Measurements from ENCODE around the gene CCDC178. TPM values are rescaled to one million over a fixed set of nuclear protein-coding genes. Genes with fewer than 3 reads are reported as not detected.

The CCDC178 gene
- total and polyA plus RNA-seq, 2 donors (not counting 1 experiment from before 2014, with no cell fraction given) = 0.17 TPM; not detected in 1

DNA sequence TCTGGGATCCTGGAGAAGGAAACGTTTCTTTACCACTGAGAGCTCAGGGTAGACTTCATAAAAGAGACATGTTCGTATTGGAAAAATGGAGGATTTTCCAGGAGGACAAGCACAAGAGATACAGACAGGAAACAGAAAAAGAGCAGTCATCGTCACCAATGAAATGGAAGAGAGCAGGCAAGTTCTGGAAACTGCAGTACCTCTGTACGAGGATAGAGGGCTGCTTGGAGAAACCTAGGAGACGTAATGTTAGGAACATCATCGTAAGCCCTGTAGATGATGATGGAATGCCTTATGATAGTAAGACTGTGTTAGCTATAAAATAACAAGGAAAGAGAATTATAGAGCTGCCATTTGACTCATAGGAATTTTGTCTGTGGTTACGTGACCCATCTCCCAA, 546.6 kb downstream of the CCDC178 start:
- Histone ChIP-seq H3K36me3 (ENCODE audit: control insufficient read depth, insufficient read depth, low read length) (no peaks in the 10 kb centered on the region), H3K4me2 (ENCODE audit: extremely low read depth, insufficient read depth, low read length) (no peak overlapping the region), H3K9me3 (ENCODE audit: control insufficient read depth, insufficient read depth, low read depth, low read length) (no peaks in the 10 kb centered on the region), H3K79me2 (ENCODE audit: control insufficient read depth, insufficient read depth, low read length) (no peaks in the 10 kb centered on the region), H3K4me3 (replicated peaks in 1 of 4; ENCODE audit: control extremely low read depth in 1 of 4, insufficient read depth in 1 of 4, low read depth in 3 of 4, low read length in 4 of 4) (no peak overlapping the region), H2AFZ (ENCODE audit: low read length) (no peak overlapping the region), H3K4me1 (ENCODE audit: control insufficient read depth, extremely low read depth, insufficient read depth, low read length) (no peaks in the 10 kb centered on the region), H4K20me1 (ENCODE audit: control insufficient read depth, extremely low read depth, insufficient read depth, low read length) (no peaks in the 10 kb centered on the region), H3K27ac (ENCODE audit: insufficient read depth, low read length) (no peak overlapping the region), H3K9ac (ENCODE audit: insufficient read depth, low read length) (no peak overlapping the region), H3K27me3 (ENCODE audit: control insufficient read depth, insufficient read depth, low read length) (no peaks in the 10 kb centered on the region)
- no peak for DNase-seq (ENCODE audit: low read depth in 2 of 2)
- no peak for TF ChIP-seq EZH2 (IDR thresholded peaks at IDR 0.05; ENCODE audit: low read length, missing control alignments)
- TF ChIP-seq, protein P1, sequence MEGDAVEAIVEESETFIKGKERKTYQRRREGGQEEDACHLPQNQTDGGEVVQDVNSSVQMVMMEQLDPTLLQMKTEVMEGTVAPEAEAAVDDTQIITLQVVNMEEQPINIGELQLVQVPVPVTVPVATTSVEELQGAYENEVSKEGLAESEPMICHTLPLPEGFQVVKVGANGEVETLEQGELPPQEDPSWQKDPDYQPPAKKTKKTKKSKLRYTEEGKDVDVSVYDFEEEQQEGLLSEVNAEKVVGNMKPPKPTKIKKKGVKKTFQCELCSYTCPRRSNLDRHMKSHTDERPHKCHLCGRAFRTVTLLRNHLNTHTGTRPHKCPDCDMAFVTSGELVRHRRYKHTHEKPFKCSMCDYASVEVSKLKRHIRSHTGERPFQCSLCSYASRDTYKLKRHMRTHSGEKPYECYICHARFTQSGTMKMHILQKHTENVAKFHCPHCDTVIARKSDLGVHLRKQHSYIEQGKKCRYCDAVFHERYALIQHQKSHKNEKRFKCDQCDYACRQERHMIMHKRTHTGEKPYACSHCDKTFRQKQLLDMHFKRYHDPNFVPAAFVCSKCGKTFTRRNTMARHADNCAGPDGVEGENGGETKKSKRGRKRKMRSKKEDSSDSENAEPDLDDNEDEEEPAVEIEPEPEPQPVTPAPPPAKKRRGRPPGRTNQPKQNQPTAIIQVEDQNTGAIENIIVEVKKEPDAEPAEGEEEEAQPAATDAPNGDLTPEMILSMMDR (conservative IDR thresholded peaks at IDR 0.05 in 1 of 2, IDR thresholded peaks at IDR 0.05 in 1 of 2; ENCODE audit: low read depth in 1 of 2, low read length in 2 of 2) = peak in 1 of 2 donors; percentile 37

DNA sequence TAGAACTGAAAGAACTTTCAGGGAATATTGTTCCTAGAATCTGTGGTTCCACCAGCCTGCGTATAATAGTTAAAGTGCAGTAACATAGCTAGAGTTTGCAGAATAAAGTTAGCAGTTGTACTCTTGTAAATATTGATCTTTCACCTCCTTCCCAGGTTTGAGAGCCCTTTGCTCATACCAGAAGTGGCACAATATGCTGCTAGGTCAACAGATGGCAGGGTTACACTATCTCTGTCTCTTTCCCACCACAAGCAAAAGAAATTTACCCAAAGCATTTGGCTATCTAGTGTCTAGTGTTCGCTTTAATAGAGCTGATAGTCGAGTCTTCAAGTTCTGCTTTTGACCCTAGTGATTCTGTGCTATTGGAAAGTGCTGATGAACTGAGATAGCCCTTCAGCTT, 548.7 kb downstream of the CCDC178 start:
- H2AFZ ChIP-seq (ENCODE audit: low read length) = no peak overlapping the region
- no peak overlapping the region for H3K4me3 ChIP-seq (replicated peaks in 1 of 4; ENCODE audit: control extremely low read depth in 1 of 4, insufficient read depth in 1 of 4, low read depth in 3 of 4, low read length in 4 of 4)
- H3K9ac ChIP-seq (ENCODE audit: insufficient read depth, low read length) = no peak overlapping the region
- TF ChIP-seq, protein P1 (conservative IDR thresholded peaks at IDR 0.05 in 1 of 2, IDR thresholded peaks at IDR 0.05 in 1 of 2; ENCODE audit: low read depth in 1 of 2, low read length in 2 of 2) = peak in 1 of 2 donors; percentile 4
- TF ChIP-seq EZH2 (IDR thresholded peaks at IDR 0.05; ENCODE audit: low read length, missing control alignments) = no peak
- no peak overlapping the region for H3K27ac ChIP-seq (ENCODE audit: insufficient read depth, low read length)
- H3K36me3 ChIP-seq (ENCODE audit: control insufficient read depth, insufficient read depth, low read length) = no peaks in the 10 kb centered on the region
- peak in 1 of 2 donors; percentile 6 for DNase-seq (ENCODE audit: low read depth in 2 of 2)
- H3K4me2 ChIP-seq (ENCODE audit: extremely low read depth, insufficient read depth, low read length) = no peak overlapping the region
- no peaks in the 10 kb centered on the region for H3K9me3 ChIP-seq (ENCODE audit: control insufficient read depth, insufficient read depth, low read depth, low read length)
- no peaks in the 10 kb centered on the region for H4K20me1 ChIP-seq (ENCODE audit: control insufficient read depth, extremely low read depth, insufficient read depth, low read length)
- no peaks in the 10 kb centered on the region for H3K27me3 ChIP-seq (ENCODE audit: control insufficient read depth, insufficient read depth, low read length)
- no peaks in the 10 kb centered on the region for H3K79me2 ChIP-seq (ENCODE audit: control insufficient read depth, insufficient read depth, low read length)
- H3K4me1 ChIP-seq (ENCODE audit: control insufficient read depth, extremely low read depth, insufficient read depth, low read length) = no peaks in the 10 kb centered on the region

DNA sequence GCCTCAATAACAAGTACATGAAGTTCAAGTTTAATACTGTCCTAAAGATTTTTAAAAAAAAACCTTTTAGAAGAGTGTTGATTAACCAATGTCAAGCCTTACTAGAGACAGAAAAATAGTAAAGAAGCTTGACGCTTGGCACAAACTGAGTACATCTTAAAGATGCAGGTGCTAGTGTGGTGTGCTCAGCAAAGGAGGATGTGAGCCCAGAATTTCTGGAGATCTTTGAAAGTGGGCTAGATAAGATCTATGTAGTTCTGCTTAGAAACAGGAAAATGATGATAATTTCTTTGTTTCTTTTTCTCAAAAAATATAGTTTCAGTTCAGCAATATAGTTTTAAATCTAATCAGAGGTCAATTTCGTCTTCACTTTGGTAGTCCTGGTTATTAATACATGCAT, 549.4 kb downstream of the CCDC178 start:
- H3K9me3 ChIP-seq (ENCODE audit: control insufficient read depth, insufficient read depth, low read depth, low read length) = no peaks in the 10 kb centered on the region
- H3K4me3 ChIP-seq (replicated peaks in 1 of 4; ENCODE audit: control extremely low read depth in 1 of 4, insufficient read depth in 1 of 4, low read depth in 3 of 4, low read length in 4 of 4) = no peak overlapping the region
- H2AFZ ChIP-seq (ENCODE audit: low read length) = no peak overlapping the region
- DNase-seq (ENCODE audit: low read depth in 2 of 2) = no peak
- no peaks in the 10 kb centered on the region for H4K20me1 ChIP-seq (ENCODE audit: control insufficient read depth, extremely low read depth, insufficient read depth, low read length)
- no peak overlapping the region for H3K9ac ChIP-seq (ENCODE audit: insufficient read depth, low read length)
- H3K27ac ChIP-seq (ENCODE audit: insufficient read depth, low read length) = no peak overlapping the region
- no peaks in the 10 kb centered on the region for H3K27me3 ChIP-seq (ENCODE audit: control insufficient read depth, insufficient read depth, low read length)
- H3K4me1 ChIP-seq (ENCODE audit: control insufficient read depth, extremely low read depth, insufficient read depth, low read length) = no peaks in the 10 kb centered on the region
- no peaks in the 10 kb centered on the region for H3K79me2 ChIP-seq (ENCODE audit: control insufficient read depth, insufficient read depth, low read length)
- H3K4me2 ChIP-seq (ENCODE audit: extremely low read depth, insufficient read depth, low read length) = no peak overlapping the region
- H3K36me3 ChIP-seq (ENCODE audit: control insufficient read depth, insufficient read depth, low read length) = no peaks in the 10 kb centered on the region
- no peak for TF ChIP-seq EZH2 (IDR thresholded peaks at IDR 0.05; ENCODE audit: low read length, missing control alignments)
- TF ChIP-seq, protein P1 (conservative IDR thresholded peaks at IDR 0.05 in 1 of 2, IDR thresholded peaks at IDR 0.05 in 1 of 2; ENCODE audit: low read depth in 1 of 2, low read length in 2 of 2) = no peak
